Esophagus muscularis mucosa (tissue), 4 donors: ENCODE data around the gene MAP1B. TPM values are rescaled to one million over a fixed set of nuclear protein-coding genes. Genes with fewer than 3 reads are reported as not detected.

Experiments
- DNase-seq: peaks from one replicate; pipeline ENCODE4 v3.0.0-alpha.2; 2017; ENCODE audit errors: extremely low spot score
- H3K27ac ChIP-seq, 4 donors: fragments of 200-600 bp; sonication (generic); replicated peaks in 1 of 4; 1 replicate in 3 of 4; 2 replicates in 1 of 4; pipeline ENCODE4 v1.5.1; 2016 to 2019; ENCODE audit warnings: mild to moderate bottlenecking in 1 of 4
- H3K27me3 ChIP-seq, 4 donors: fragments of 200-600 bp; sonication (generic); one replicate each; pipeline versions ENCODE4 v1.5.1 to v1.6.0; 2016 to 2019
- H3K36me3 ChIP-seq, 4 donors: fragments of 200-600 bp; sonication (generic); one replicate each; pipeline ENCODE4 v1.5.1; 2016 to 2019
- H3K4me1 ChIP-seq, 4 donors: fragments of 200-600 bp; sonication (generic); one replicate each; pipeline ENCODE4 v1.5.1; 2016 to 2019
- H3K4me3 ChIP-seq, 4 donors: fragments of 200-600 bp; sonication (generic); 1 replicate in 2 of 4; 2 replicates in 2 of 4; pipeline ENCODE4 v1.5.1; 2016 to 2019; ENCODE audit warnings: mild to moderate bottlenecking in 4 of 4, moderate library complexity in 1 of 4
- H3K9me3 ChIP-seq, 4 donors: fragments of 200-600 bp; sonication (generic); 1 replicate in 3 of 4; 2 replicates in 1 of 4; pipeline ENCODE4 v1.5.1; 2016 to 2019
- EP300 ChIP-seq: sonication (generic); formaldehyde crosslinking; IDR thresholded peaks from one replicate; pipeline ENCODE4 v1.6.1; 2017; ENCODE audit warnings: antibody characterized with exemption
- POLR2A ChIP-seq: fragments of 450-650 bp; IDR thresholded peaks from one replicate; pipeline ENCODE4 v1.6.1; 2017; ENCODE audit warnings: antibody characterized with exemption, moderate library complexity, mild to moderate bottlenecking, low read depth
- POLR2AphosphoS5 ChIP-seq, 2 donors: sonication (generic); formaldehyde crosslinking; IDR thresholded peaks; one replicate each; pipeline ENCODE4 v1.6.1; 2017; ENCODE audit warnings: antibody characterized with exemption in 2 of 2
- WGBS: methylation state at CpG from one replicate; pipeline ENCODE4 v1.1.5; 2018; 5-methylcytosine and 5-hydroxymethylcytosine counted together
- intact Hi-C: fragments of 100-400 bp; cut with DNase I; formaldehyde crosslinking; loops from one replicate; pipeline ENCODE4 v1.15.1; 2023
- total RNA-seq, 4 donors: library from RNA; depleted of rRNA; stranded (reverse); fragments of >200 nt; gene quantifications; one replicate each; pipeline versions ENCODE4 v1.1.0 to v1.2.1, GENCODE V29; 2016
- TF ChIP-seq, protein P1 (sequence below), 3 experiments: fragments of 200-600 bp in 2 of 3; fragments of 450-650 bp in 1 of 3; sonication (generic) in 2 of 3; IDR thresholded peaks; one replicate each; pipeline ENCODE4 v1.5.1; 2017 to 2019; ENCODE audit warnings: antibody characterized with exemption in 3 of 3, mild to moderate bottlenecking in 2 of 3, moderate library complexity in 1 of 3

The MAP1B gene
- total RNA-seq, 4 donors from 2014 or later: 755 to 1,378 (median 1,096) TPM

DNA sequence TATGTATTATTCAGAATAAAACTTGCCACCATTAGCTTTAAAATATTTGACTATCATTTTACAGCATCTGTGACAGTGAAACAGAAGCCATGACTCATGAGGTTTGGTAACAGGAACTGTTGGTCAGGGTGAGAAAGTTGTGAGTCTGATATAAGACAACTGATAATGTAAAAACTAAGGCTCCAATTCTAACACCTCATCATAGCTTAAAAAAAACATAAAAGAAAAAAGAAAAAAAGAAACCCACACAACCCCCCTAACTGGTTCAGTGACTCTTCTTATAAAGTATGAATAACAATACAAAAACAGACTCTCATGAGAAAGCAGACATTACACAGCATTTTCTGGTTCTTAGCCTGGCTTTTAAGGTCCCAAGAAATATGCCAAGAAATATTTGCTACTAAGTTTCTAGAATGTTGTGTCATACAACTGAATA, 127.0 kb downstream of the MAP1B start:
- Histone ChIP-seq H3K9me3 (no peaks in the 10 kb centered on the region), H3K4me3 (no peak overlapping the region), H3K27me3 (no peaks in the 10 kb centered on the region), H3K4me1 (peaks cover 5 to 30% (median 22%) of the 10 kb centered on the region in 4 donors), H3K27ac (no peak overlapping the region), H3K36me3 (peaks cover 0 to 39% (median 13%) of the 10 kb centered on the region in 4 donors)
- intact Hi-C loops: no loop called here
- TF ChIP-seq POLR2AphosphoS5 (IDR thresholded peaks at IDR 0.05): no peak
- TF ChIP-seq EP300: no peak
- TF ChIP-seq, protein P1, sequence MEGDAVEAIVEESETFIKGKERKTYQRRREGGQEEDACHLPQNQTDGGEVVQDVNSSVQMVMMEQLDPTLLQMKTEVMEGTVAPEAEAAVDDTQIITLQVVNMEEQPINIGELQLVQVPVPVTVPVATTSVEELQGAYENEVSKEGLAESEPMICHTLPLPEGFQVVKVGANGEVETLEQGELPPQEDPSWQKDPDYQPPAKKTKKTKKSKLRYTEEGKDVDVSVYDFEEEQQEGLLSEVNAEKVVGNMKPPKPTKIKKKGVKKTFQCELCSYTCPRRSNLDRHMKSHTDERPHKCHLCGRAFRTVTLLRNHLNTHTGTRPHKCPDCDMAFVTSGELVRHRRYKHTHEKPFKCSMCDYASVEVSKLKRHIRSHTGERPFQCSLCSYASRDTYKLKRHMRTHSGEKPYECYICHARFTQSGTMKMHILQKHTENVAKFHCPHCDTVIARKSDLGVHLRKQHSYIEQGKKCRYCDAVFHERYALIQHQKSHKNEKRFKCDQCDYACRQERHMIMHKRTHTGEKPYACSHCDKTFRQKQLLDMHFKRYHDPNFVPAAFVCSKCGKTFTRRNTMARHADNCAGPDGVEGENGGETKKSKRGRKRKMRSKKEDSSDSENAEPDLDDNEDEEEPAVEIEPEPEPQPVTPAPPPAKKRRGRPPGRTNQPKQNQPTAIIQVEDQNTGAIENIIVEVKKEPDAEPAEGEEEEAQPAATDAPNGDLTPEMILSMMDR (IDR thresholded peaks at IDR 0.05): no peak
- TF ChIP-seq POLR2A: no peak
- no peak for DNase-seq

DNA sequence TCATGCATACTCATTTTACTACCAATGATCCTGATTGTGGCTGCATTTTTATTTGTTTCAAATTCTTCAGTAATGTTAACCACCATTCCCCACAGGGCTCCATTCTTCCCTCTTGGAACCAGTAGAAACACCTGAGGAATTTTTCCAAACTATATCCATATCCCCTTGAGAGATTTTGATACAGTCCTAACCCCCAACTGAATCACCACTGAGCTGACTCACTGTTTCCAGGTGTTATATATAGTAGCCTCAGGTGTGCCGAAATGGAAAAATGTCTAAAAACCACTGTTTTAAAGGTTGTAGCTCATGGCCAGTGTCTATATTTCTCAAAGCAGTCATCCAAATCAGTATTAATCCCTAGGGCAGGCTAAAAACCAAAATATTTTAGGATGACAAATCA, 127.6 kb downstream of the MAP1B start:
- no peak overlapping the region for H3K4me3 ChIP-seq
- no peaks in the 10 kb centered on the region for H3K27me3 ChIP-seq
- H3K27ac ChIP-seq: no peak overlapping the region
- DNase-seq: no peak
- 93% methylated on average over 1 of the region's 1 CpG for WGBS
- TF ChIP-seq EP300 (no peak), POLR2A (no peak), POLR2AphosphoS5 (IDR thresholded peaks at IDR 0.05) (no peak)
- TF ChIP-seq, protein P1 (IDR thresholded peaks at IDR 0.05): no peak
- peaks cover 0 to 39% (median 13%) of the 10 kb centered on the region in 4 donors for H3K36me3 ChIP-seq
- H3K4me1 ChIP-seq: peaks cover 0 to 30% (median 22%) of the 10 kb centered on the region in 4 donors
- no peaks in the 10 kb centered on the region for H3K9me3 ChIP-seq
- intact Hi-C loops: no loop called here

DNA sequence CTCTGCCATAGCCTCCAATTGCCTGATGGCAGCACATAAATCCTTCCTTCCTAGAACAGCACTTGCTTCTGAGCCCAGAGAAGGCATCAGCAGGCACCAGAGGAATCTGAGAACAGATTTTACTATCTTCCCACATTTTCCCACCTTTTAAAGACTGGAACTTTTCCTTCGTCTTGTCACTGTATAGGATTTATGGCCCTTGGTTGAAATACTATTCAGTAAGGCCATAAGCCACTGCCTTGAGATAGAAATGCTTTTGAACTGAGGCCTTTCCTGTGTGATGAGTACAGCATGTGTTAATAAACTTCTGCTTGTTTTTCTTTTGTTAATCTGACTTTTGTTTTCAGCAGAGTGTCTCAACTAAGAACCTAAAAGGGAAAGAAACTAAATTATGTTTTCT, 128.4 kb downstream of the MAP1B start:
- Histone ChIP-seq H3K27me3 (no peaks in the 10 kb centered on the region), H3K9me3 (no peaks in the 10 kb centered on the region), H3K4me1 (peaks cover 0 to 33% (median 23%) of the 10 kb centered on the region in 4 donors), H3K27ac (no peak overlapping the region), H3K36me3 (peaks cover 0 to 34% (median 12%) of the 10 kb centered on the region in 4 donors), H3K4me3 (no peak overlapping the region)
- WGBS: 94% methylated on average over 1 of the region's 1 CpG
- intact Hi-C loops: no loop called here
- no peak for TF ChIP-seq EP300
- no peak for TF ChIP-seq POLR2A
- no peak for TF ChIP-seq POLR2AphosphoS5 (IDR thresholded peaks at IDR 0.05)
- TF ChIP-seq, protein P1 (IDR thresholded peaks at IDR 0.05): no peak
- DNase-seq: no peak

DNA sequence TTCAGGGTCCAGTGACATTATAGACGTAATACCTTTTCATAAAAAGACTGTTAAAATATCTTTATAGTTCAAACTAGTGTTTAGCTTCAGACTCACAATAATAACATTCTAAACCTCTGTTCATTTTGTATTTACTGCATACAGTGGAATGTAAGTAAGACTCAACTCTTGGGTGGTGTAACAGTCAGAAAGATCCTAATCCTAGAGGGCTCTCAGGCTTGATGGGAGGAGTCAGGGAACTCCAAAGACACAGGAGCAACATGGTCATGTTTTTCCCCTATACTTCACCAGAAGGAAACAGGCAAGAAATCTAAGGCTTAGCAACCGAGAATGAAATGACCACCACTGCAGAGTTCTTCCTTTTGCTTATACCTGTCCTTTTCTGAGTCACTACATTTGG, 130.1 kb downstream of the MAP1B start:
- TF ChIP-seq POLR2AphosphoS5 (IDR thresholded peaks at IDR 0.05) (no peak), EP300 (no peak), POLR2A (no peak)
- TF ChIP-seq, protein P1 (IDR thresholded peaks at IDR 0.05): no peak
- Histone ChIP-seq H3K27ac (no peak overlapping the region), H3K4me1 (peaks cover 0 to 45% (median 35%) of the 10 kb centered on the region in 4 donors), H3K36me3 (peaks cover 0 to 21% (median under 1%) of the 10 kb centered on the region in 4 donors), H3K27me3 (no peaks in the 10 kb centered on the region), H3K4me3 (no peak overlapping the region), H3K9me3 (no peaks in the 10 kb centered on the region)
- DNase-seq: no peak
- intact Hi-C loops: no loop called here
- WGBS: 93% methylated on average over 2 of the region's 2 CpGs

DNA sequence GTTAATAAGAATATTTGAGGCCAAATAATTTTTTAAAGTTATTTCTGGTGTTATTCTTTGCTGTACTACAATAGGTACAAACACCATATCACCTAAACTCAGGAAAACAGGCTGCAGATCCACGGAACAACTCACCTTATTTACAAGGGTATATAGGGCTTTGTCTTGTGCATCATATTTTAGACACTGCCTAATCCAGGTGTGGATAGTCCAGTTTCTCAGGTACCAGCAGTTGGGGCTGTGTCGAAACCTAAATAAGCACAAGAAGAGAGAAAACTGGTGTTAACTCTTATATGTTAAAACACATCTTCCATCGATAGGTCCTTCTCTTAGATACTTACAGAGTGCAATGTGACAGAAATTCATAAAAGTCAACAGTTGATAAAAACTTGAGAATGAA, 130.6 kb downstream of the MAP1B start:
- Histone ChIP-seq H3K9me3 (no peaks in the 10 kb centered on the region), H3K4me3 (no peak overlapping the region), H3K27ac (no peak overlapping the region), H3K27me3 (no peaks in the 10 kb centered on the region), H3K36me3 (peaks cover 0 to 21% (median 0%) of the 10 kb centered on the region in 4 donors), H3K4me1 (peaks cover 0 to 43% (median 34%) of the 10 kb centered on the region in 4 donors)
- WGBS: 97% methylated on average over 3 of the region's 3 CpGs
- no peak for TF ChIP-seq EP300
- no peak for TF ChIP-seq POLR2A
- TF ChIP-seq, protein P1 (IDR thresholded peaks at IDR 0.05): no peak
- no peak for TF ChIP-seq POLR2AphosphoS5 (IDR thresholded peaks at IDR 0.05)
- intact Hi-C loops: no loop called here
- no peak for DNase-seq
